Measurements from ENCODE around the gene PRSS53.

The PRSS53 gene

DNA sequence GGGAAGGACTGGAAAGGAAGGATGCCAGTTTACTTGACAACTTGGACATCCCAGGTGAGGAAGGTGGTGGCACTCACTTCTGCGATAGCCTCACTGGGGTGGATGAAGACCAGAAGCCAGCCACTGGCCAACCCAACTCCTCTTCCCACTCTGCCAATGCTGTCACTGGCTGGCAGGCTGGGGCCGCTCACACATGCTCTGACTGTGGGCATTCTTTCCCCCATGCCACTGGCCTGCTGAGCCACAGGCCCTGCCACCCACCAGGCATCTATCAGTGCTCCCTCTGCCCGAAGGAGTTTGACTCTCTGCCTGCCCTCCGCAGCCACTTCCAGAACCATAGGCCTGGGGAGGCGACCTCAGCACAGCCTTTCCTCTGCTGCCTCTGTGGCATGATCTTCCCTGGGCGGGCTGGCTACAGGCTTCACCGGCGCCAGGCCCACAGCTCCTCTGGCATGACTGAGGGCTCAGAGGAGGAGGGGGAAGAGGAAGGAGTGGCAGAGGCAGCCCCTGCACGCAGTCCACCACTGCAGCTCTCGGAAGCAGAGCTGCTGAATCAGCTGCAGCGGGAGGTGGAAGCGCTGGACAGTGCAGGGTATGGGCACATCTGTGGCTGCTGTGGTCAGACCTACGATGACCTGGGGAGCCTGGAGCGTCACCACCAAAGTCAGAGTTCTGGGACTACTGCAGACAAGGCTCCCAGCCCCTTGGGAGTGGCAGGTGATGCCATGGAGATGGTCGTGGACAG lies 10.0 kb downstream of the PRSS53 start:
- Histone ChIP-seq H3K4me3 (ENCODE audit: low read length, poor library complexity, severe bottlenecking) (no peak overlapping the region), H2AFZ (ENCODE audit: low read length) (no peak overlapping the region), H3K79me2 (ENCODE audit: insufficient read depth, low read length) (peaks cover 57% of the 10 kb centered on the region), H3K4me2 (ENCODE audit: low read depth, low read length, poor library complexity, severe bottlenecking) (no peak overlapping the region), H4K20me1 (ENCODE audit: insufficient read depth, low read length, poor library complexity, severe bottlenecking) (peaks cover 54% of the 10 kb centered on the region), H3K36me3 (ENCODE audit: insufficient read depth, low read length) (peaks cover 25% of the 10 kb centered on the region; the same call in 1 of the 2 replicates), H3F3A (ENCODE audit: low read depth) (peaks cover 2% of the 10 kb centered on the region), H3K9me2 (replicated peaks; ENCODE audit: low read depth, low read length) (no peaks in the 10 kb centered on the region), H3K9me3 (ENCODE audit: insufficient read depth, low read depth, low read length) (no peaks in the 10 kb centered on the region), H3K4me1 (ENCODE audit: insufficient read depth, low read length, poor library complexity, severe bottlenecking) (peaks cover 12% of the 10 kb centered on the region), H3K27me3 (ENCODE audit: insufficient read depth, low read length, poor library complexity, severe bottlenecking) (no peaks in the 10 kb centered on the region), H3K9ac (ENCODE audit: low read depth, low read length, poor library complexity, severe bottlenecking) (no peak overlapping the region)
- TF ChIP-seq EZH2phosphoT487 (IDR thresholded peaks at IDR 0.05; ENCODE audit: borderline replicate concordance): no peak
- TF ChIP-seq, protein P1, sequence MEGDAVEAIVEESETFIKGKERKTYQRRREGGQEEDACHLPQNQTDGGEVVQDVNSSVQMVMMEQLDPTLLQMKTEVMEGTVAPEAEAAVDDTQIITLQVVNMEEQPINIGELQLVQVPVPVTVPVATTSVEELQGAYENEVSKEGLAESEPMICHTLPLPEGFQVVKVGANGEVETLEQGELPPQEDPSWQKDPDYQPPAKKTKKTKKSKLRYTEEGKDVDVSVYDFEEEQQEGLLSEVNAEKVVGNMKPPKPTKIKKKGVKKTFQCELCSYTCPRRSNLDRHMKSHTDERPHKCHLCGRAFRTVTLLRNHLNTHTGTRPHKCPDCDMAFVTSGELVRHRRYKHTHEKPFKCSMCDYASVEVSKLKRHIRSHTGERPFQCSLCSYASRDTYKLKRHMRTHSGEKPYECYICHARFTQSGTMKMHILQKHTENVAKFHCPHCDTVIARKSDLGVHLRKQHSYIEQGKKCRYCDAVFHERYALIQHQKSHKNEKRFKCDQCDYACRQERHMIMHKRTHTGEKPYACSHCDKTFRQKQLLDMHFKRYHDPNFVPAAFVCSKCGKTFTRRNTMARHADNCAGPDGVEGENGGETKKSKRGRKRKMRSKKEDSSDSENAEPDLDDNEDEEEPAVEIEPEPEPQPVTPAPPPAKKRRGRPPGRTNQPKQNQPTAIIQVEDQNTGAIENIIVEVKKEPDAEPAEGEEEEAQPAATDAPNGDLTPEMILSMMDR (conservative IDR thresholded peaks at IDR 0.05; ENCODE audit: low read length): no peak

DNA sequence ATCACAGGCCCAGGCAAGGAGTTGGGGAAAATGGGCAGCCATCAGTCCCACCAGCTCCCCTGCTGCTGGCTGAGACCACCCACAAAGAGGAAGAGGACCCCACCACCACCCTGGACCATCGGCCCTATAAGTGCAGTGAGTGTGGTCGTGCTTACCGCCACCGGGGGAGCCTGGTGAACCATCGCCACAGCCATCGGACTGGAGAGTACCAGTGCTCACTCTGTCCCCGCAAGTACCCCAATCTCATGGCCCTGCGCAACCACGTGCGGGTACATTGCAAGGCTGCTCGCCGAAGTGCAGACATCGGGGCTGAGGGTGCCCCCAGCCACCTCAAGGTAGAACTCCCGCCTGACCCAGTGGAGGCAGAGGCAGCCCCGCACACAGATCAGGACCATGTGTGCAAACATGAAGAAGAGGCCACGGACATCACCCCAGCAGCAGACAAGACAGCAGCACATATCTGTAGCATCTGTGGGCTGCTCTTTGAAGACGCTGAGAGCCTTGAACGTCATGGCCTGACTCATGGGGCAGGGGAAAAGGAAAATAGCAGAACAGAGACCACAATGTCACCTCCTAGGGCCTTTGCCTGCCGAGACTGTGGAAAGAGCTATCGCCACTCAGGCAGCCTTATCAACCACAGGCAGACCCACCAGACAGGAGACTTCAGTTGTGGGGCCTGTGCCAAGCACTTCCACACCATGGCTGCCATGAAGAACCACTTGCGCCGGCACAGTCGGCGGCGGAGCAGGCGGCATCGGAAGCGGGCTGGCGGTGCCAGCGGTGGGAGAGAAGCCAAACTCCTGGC lies 10.9 kb downstream of the PRSS53 start:
- Histone ChIP-seq H3K9me2 (replicated peaks; ENCODE audit: low read depth, low read length) (no peaks in the 10 kb centered on the region), H3K9me3 (ENCODE audit: insufficient read depth, low read depth, low read length) (no peaks in the 10 kb centered on the region), H3K36me3 (ENCODE audit: insufficient read depth, low read length) (peaks cover 19% of the 10 kb centered on the region; the same call in 1 of the 2 replicates), H3K27me3 (ENCODE audit: insufficient read depth, low read length, poor library complexity, severe bottlenecking) (no peaks in the 10 kb centered on the region), H3K9ac (ENCODE audit: low read depth, low read length, poor library complexity, severe bottlenecking) (no peak overlapping the region), H3K79me2 (ENCODE audit: insufficient read depth, low read length) (peaks cover 60% of the 10 kb centered on the region), H3K4me3 (ENCODE audit: low read length, poor library complexity, severe bottlenecking) (no peak overlapping the region), H2AFZ (ENCODE audit: low read length) (no peak overlapping the region), H3F3A (ENCODE audit: low read depth) (peaks cover 3% of the 10 kb centered on the region), H3K4me2 (ENCODE audit: low read depth, low read length, poor library complexity, severe bottlenecking) (no peak overlapping the region), H3K4me1 (ENCODE audit: insufficient read depth, low read length, poor library complexity, severe bottlenecking) (peaks cover 12% of the 10 kb centered on the region), H4K20me1 (ENCODE audit: insufficient read depth, low read length, poor library complexity, severe bottlenecking) (peaks cover 46% of the 10 kb centered on the region)
- TF ChIP-seq, protein P1 (conservative IDR thresholded peaks at IDR 0.05; ENCODE audit: low read length): no peak
- TF ChIP-seq EZH2phosphoT487 (IDR thresholded peaks at IDR 0.05; ENCODE audit: borderline replicate concordance): no peak

DNA sequence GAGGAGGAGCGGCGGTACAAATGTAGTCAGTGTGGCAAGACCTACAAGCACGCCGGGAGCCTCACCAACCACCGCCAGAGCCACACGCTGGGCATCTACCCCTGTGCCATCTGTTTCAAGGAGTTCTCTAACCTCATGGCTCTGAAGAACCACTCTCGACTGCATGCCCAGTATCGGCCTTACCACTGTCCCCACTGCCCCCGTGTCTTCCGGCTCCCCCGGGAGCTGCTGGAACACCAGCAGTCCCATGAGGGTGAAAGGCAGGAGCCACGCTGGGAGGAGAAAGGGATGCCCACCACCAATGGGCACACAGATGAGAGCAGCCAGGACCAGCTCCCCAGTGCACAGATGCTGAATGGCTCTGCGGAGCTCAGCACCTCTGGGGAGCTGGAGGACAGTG lies 11.7 kb downstream of the PRSS53 start:
- H3K4me1 ChIP-seq (ENCODE audit: insufficient read depth, low read length, poor library complexity, severe bottlenecking): peaks cover 11% of the 10 kb centered on the region
- H3K79me2 ChIP-seq (ENCODE audit: insufficient read depth, low read length): peaks cover 64% of the 10 kb centered on the region
- H3K27me3 ChIP-seq (ENCODE audit: insufficient read depth, low read length, poor library complexity, severe bottlenecking): no peaks in the 10 kb centered on the region
- no peak overlapping the region for H2AFZ ChIP-seq (ENCODE audit: low read length)
- H3K9me3 ChIP-seq (ENCODE audit: insufficient read depth, low read depth, low read length): no peaks in the 10 kb centered on the region
- TF ChIP-seq EZH2phosphoT487 (IDR thresholded peaks at IDR 0.05; ENCODE audit: borderline replicate concordance): no peak
- TF ChIP-seq, protein P1 (conservative IDR thresholded peaks at IDR 0.05; ENCODE audit: low read length): no peak
- H3K9ac ChIP-seq (ENCODE audit: low read depth, low read length, poor library complexity, severe bottlenecking): no peak overlapping the region
- no peak overlapping the region for H3K4me2 ChIP-seq (ENCODE audit: low read depth, low read length, poor library complexity, severe bottlenecking)
- H3K9me2 ChIP-seq (replicated peaks; ENCODE audit: low read depth, low read length): no peaks in the 10 kb centered on the region
- peaks cover 47% of the 10 kb centered on the region for H4K20me1 ChIP-seq (ENCODE audit: insufficient read depth, low read length, poor library complexity, severe bottlenecking)
- H3F3A ChIP-seq (ENCODE audit: low read depth): peaks cover 3% of the 10 kb centered on the region
- H3K36me3 ChIP-seq (ENCODE audit: insufficient read depth, low read length): peaks cover 19% of the 10 kb centered on the region; the same call in 1 of the 2 replicates
- no peak overlapping the region for H3K4me3 ChIP-seq (ENCODE audit: low read length, poor library complexity, severe bottlenecking)

Measured in Loucy (cell line).